GM12801 (cell line): ENCODE measurements around the gene THSD7B.

ENCODE experiments used
- CTCF ChIP-seq: IDR thresholded peaks from one replicate; pipeline ENCODE4 v1.5.1; 2011; ENCODE audit warnings: control low read depth; ENCODE audit not compliant: insufficient read length; ENCODE audit errors: extremely low read depth

Gene THSD7B

GRCh38 chr2:137096693-137097092 is 331.3 kb downstream of the THSD7B start:
- TF ChIP-seq CTCF, result no peak

- no peak for TF ChIP-seq CTCF
Observed at GRCh38 chr2:137107904-137108303, 342.6 kb downstream of the THSD7B start.

GRCh38 chr2:137111896-137112295 is 346.6 kb downstream of the THSD7B start:
- no peak for TF ChIP-seq CTCF

- no peak for TF ChIP-seq CTCF
Observed at GRCh38 chr2:137115081-137115794, 349.9 kb downstream of the THSD7B start.

GRCh38 chr2:137115795-137116089 is 350.4 kb downstream of the THSD7B start:
- TF ChIP-seq CTCF, result no peak

GRCh38 chr2:137117385-137117784 is 352.0 kb downstream of the THSD7B start:
- TF ChIP-seq CTCF, result no peak

- TF ChIP-seq CTCF, result no peak
Observed at GRCh38 chr2:137118140-137118539, 352.8 kb downstream of the THSD7B start.
